ENCODE results near the gene SCN4B.

The SCN4B gene

DNA sequence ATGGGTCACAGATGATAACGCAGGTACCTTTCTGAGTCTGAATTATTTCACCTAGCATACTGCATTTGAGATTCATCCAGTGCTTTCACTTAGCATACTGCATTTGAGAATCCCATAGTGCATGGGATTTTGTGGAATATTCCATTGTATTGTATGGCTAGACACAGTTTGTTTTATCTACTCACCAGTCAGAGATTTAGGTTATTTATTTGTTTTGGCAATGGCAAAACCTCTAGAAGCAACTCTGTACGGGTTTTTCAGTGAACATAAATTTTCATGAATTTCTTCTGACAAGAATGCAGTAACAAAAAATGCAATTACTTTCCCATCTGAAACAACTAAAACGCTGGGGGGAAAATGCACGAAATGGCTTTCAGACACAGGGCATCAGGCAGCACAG, 24.3 kb downstream of the SCN4B start:
- no peak for DNase-seq

DNA sequence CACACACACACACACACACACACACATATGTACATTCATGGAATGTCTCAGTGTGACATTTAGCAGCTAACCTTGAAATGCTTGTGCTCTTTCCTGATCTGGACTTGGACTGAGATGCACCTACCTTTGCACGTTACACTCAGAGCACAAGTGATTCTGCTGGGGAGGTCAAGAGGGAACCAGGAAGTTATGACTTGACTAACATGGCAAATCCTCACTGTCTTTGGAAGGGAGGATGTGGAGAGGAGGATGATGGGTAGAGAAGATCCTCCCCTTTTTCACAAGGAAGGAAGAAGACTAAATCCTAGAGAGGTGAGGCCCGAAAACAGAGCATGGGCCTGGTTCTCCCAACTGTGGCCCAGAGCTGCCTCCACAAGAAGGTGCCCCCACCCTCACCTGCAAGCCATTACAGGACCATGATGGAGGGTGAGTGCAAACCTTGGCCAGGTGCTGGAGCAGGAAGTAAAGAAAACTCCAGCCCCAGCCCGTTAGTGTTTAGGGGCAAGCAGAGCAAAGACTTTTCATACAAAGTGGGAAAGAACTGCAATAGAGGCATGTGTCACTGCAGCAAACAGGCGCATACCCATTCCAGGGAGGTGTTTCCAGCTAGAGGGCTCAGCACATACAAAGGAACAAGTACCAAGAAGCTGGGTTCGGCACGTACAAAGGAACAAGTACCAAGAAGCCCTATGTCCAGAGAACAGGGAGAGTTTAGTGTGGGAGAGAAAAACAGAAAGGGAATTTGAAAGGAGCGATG, 26.4 kb downstream of the SCN4B start:
- DNase-seq = no peak

DNA sequence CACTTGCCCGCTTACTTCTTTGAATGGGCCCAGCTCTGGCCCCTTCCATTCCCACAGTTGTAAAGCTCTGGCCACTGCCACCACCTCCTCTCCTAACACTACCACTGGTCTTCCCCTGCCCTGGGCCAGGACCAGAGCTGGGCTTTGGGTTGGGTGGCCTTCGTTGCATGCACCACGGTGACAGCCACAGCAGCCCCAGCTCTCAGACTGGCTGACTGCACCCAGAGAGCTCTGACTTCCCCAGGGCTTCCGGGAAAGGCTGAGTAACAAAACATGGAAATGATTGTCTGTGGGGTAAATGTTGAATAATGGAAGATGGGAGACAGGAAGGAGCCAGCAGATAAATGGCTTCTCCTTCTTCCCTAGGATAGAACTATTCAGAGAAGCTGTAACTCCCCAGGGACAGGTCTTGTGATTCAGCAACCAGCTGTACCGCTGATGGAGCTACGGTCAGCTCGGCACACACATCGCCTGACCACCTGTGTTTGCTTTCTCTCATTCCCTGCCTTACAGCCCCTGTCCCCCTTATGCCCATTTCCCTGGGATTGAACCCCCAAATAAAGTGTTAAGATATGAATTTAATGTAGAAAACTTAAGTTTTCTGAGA, 27.6 kb downstream of the SCN4B start:
- DNase-seq = no peak

GRCh38 chr11:118120793-118121192, 31.8 kb downstream of the SCN4B start:
- DNase-seq = no peak

DNA sequence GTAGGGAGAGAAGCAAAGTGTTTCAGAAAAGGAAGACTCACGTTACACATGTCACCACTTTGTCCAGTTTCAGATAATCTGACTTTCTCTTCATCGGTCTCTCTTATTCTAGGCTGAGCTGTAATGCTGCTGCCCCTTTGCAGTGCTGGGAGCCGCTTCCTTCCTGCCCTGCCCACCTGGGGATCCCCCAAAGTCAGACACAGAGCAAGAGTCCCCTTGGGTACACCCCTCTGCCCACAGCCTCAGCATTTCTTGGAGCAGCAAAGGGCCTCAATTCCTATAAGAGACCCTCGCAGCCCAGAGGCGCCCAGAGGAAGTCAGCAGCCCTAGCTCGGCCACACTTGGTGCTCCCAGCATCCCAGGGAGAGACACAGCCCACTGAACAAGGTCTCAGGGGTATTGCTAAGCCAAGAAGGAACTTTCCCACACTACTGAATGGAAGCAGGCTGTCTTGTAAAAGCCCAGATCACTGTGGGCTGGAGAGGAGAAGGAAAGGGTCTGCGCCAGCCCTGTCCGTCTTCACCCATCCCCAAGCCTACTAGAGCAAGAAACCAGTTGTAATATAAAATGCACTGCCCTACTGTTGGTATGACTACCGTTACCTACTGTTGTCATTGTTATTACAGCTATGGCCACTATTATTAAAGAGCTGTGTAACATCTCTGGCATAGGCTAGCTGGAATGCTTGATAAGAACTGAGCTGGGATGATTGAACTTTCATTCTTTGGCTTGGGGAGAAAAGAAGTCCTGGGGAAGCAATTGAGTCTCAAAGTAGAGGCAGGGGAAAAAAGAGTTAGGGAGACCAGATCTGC, 34.6 kb downstream of the SCN4B start:
- peak; percentile 20 for DNase-seq

DNA sequence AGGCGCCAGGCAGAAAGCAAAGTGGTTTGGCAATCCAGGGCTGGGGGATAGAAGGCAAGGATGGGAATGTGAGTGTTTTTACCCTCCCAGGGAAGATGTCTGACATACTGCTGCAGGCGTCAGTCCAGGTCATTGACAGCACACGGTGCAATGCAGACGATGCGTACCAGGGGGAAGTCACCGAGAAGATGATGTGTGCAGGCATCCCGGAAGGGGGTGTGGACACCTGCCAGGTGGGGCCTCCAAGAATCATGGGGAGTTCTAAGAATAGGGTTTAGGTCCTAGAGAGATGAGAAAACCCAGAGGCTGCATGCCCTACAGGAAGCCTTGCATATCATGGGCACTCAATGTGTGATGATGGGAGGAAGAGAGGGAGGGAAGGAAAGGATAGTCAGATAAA, 37.6 kb downstream of the SCN4B start:
- peak; percentile 13 for DNase-seq

- DNase-seq = no peak
Measured at GRCh38 chr11:118114266-118114665, 38.4 kb downstream of the SCN4B start.

DNA sequence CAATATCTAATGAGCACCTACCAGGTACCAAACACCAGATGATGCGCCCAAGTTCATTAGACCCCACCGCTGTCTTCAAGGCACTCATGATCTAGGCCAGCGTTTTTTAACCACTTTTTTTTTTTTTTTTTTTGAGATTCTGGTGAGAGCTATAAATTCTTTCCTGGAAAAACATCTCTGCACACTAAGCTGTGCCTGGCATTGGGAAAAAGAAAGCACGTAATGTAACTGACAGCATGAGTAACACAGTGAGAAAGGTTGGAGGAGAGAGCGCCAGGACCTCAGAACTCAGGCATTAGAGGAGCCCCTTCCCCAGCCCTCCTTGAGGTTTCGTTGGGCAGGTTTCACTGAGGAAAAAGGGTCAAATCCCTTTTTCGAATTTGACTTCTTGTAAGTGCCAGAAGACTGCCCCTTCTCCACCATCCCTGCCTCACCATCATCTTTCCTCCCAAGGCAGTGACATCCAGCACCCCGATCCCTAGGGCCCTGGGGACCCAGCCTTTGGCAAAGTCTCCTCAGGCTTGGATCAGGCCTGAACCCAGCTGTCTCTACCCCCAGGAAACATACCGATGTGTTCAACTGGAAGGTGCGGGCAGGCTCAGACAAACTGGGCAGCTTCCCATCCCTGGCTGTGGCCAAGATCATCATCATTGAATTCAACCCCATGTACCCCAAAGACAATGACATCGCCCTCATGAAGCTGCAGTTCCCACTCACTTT, 39.8 kb downstream of the SCN4B start:
- DNase-seq = no peak

GRCh38 chr11:118111744-118112035, 40.9 kb downstream of the SCN4B start:
- DNase-seq = no peak

- no peak for DNase-seq
Measured at GRCh38 chr11:118111019-118111743, 41.4 kb downstream of the SCN4B start.

GRCh38 chr11:118109231-118109630, 43.4 kb downstream of the SCN4B start:
- DNase-seq = no peak

DNA sequence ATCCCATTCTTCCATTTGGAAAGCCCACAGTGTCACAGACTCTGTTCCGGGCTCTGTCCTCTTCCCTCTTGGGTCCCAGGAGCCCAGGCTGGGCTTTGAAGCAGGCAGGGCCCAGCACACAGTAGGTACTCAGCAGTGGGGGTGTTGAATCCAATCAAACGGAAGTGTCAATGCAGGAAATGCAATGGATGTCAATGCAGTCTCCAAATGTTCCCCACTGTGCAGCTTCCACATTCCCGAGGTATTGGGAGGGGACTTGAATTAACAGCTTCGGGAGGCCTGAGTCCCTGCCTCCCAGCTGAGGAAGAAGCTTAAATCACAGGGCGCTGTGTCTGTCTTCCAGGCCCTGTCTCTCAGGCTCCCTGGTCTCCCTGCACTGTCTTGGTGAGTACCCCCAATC, 44.1 kb downstream of the SCN4B start:
- DNase-seq = no peak

DNA sequence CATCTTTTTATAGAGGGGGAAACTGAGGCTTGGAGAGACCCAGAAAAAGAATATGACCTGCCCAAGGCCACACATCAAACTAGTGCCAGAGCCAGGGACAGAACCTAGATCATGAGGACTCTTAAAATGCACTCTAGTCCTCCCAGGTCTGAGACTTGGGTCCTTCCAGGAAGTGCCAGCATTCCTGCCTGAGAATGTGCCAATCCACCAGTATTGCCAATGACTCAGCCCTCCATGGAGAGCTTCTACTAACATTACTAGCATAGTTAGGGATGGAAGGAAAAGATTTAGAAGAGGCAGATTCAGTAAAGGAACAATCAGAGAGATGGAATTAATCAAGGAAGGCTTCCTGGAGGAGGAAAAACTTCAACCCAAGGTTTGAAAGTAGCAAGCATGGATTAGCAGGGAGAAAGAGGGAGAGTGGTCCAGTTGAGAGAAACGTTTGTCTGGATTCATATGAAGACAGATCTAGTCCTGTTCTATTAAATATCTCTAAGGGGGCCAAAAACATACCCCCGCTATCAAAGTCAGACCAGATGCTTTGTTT, 45.8 kb downstream of the SCN4B start:
- DNase-seq = no peak

DNA sequence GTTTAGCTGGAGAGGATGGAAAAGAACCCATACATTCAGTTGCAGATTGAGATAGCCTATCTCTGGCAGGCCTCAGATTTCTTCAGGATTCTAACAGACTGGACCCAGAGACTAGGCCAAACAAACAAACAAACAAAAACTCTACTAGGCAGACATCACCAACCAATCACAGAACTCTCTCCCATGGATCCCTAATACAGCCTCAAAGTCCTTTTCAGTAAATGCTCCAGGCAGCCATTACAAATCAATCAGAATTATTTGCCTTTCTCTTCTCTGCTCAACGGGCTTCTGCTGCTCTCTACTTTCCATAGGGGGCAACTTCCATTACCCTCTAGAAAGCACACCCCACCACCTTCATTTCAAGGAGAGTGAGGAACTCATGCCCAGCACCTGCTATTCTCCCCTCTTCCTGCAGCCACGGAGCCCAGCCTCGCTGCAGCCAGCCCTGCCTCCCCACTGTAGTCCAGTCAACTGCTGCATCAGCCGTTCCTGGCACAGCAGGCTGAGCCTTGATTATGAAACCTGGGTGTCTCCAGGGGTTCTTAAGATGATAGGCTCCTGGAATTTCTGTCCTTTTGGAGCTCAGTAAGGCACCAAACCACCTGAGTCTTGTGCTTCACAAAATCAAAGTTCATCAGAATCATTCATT, 46.8 kb downstream of the SCN4B start:
- no peak for DNase-seq

GRCh38 chr11:118104491-118104890, 48.1 kb downstream of the SCN4B start:
- no peak for DNase-seq

DNA sequence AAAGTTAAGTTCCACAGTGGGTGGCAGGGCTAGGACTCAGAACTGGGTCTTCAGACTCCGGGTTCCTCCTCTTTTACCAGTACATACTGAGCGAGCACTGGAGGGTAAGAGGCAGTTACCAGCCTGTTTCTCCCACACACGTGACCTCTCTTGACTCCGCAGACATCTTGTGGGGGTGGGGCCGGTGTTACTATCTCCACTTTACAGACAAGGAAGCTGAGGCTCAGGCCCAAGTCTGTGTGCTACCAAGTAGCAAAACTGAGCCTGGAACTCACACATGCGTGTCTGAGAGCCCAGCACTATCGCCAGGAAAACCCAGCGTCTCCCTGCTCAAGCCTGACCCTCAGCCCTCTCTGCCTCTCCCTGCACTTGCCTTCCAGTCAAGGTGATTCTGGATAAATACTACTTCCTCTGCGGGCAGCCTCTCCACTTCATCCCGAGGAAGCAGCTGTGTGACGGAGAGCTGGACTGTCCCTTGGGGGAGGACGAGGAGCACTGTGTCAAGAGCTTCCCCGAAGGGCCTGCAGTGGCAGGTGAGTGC, 49.8 kb downstream of the SCN4B start:
- DNase-seq = no peak

GRCh38 chr11:118100691-118101232, 51.9 kb downstream of the SCN4B start:
- no peak for DNase-seq

DNA sequence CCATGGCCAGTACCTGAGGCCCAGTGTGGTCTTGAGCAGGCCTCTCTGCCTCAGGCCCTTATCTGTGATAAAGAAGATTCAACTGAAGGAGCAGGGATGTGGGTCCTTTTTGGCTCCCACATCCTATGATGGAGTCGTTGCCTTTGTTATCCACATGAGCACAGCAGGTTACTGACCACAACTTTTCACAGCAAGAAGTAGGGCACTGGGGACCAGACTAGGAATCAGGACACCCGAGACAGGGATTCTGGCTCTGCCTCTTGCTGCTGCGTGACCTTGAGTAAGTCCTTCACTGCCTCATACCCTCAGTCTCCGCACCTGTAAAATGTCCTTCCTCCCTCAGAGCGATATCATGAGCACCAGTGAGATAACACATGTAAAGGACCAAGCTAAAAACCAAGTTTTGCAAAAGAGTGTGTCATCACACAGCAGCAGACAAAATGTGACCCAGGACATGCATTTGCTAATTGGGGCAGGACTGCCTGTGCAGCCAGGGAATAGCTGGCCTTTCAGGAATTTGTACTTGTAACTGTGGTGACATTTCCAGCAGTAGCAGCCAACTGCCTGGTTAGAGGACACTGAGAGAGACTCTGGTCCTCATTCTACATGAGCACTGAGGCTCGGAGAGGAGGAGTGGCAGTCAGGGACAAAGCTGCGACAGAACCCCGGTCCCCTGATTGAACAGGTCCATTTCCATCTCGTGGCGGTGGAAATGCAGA, 52.6 kb downstream of the SCN4B start:
- no peak for DNase-seq

- DNase-seq = no peak
Measured at GRCh38 chr11:118098996-118099837, 53.4 kb downstream of the SCN4B start.

GRCh38 chr11:118095967-118096367, 56.7 kb downstream of the SCN4B start:
- no peak for DNase-seq

Data from CD4-positive, alpha-beta T cell treated with Interleukin-17A for 1 hour (primary cell).